ENCODE results near the gene SHB. TPM values are rescaled to one million over a fixed set of nuclear protein-coding genes. Genes with fewer than 3 reads are reported as not detected.
"Not testable (repeated sequence)": the region's sequence is repeated elsewhere in the genome, so short reads cannot be mapped to it uniquely, and the experiment has no call there.

The SHB gene
- total and polyA plus RNA-seq, 7 donors: 4.0 to 30.7 (median 8.6) TPM

- DNase-seq (no peak), ATAC-seq (no peak)
- peaks cover 4% of the 10 kb centered on the region for H3K4me1 ChIP-seq
- H3K4me3 ChIP-seq: no peak overlapping the region
- TF ChIP-seq CTCF (IDR thresholded peaks at IDR 0.05): no peak
- no peaks in the 10 kb centered on the region for H3K36me3 ChIP-seq (ENCODE audit: insufficient read depth in 1 of 2, low read depth in 1 of 2)
- no peaks in the 10 kb centered on the region for H3K9me3 ChIP-seq
- intact Hi-C loops (cut with DNase I): loop anchor here (5.0 to 10.0 kb wide), 3 partner anchors 251 to 451 kb away; no protein-coding TSS in a partner anchor
- no peaks in the 10 kb centered on the region for H3K27me3 ChIP-seq (ENCODE audit: insufficient read depth in 3 of 3, low read length in 2 of 3)
- no peak overlapping the region for H3K27ac ChIP-seq
- WGBS, 3 donors: 30 to 42% (median 36%) methylated on average over 6 of the region's 6 CpGs
Observed at GRCh38 chr9:37911271-37911681, 157.8 kb downstream of the SHB start.

- TF ChIP-seq CTCF (IDR thresholded peaks at IDR 0.05): no peak
- H3K27me3 ChIP-seq (ENCODE audit: insufficient read depth in 3 of 3, low read length in 2 of 3): no peaks in the 10 kb centered on the region
- H3K4me3 ChIP-seq: no peak overlapping the region
- no peak for DNase-seq
- no peaks in the 10 kb centered on the region for H3K9me3 ChIP-seq
- ATAC-seq: no peak
- no peaks in the 10 kb centered on the region for H3K4me1 ChIP-seq
- no peaks in the 10 kb centered on the region for H3K36me3 ChIP-seq (ENCODE audit: insufficient read depth in 1 of 2, low read depth in 1 of 2)
- intact Hi-C loops (cut with DNase I): loop anchor here (5.0 to 10.0 kb wide), 3 partner anchors 252 to 452 kb away; no protein-coding TSS in a partner anchor
- no peak overlapping the region for H3K27ac ChIP-seq
- 93% methylated on average over 4 of the region's 4 CpGs for WGBS, 3 donors
Observed at GRCh38 chr9:37910271-37910670, 158.8 kb downstream of the SHB start.

- H3K27ac ChIP-seq; H3K9me3 ChIP-seq; H3K36me3 ChIP-seq (ENCODE audit: insufficient read depth in 1 of 2, low read depth in 1 of 2); ATAC-seq; H3K27me3 ChIP-seq (ENCODE audit: insufficient read depth in 3 of 3, low read length in 2 of 3); H3K4me3 ChIP-seq; H3K4me1 ChIP-seq; DNase-seq: not testable (repeated sequence)
- 86 to 88% (median 87%) methylated on average over 5 of the region's 5 CpGs for WGBS, 3 donors
- intact Hi-C loops (cut with DNase I): loop anchor here (5.0 to 10.0 kb wide), 5 partner anchors 252 to 485 kb away; partner anchors contain the start of genes ALDH1B1 (in 1 of the 2) and TOMM5 (in 1 of the 2)
Observed at GRCh38 chr9:37909836-37910235, 159.2 kb downstream of the SHB start.

- no peak for TF ChIP-seq CTCF (IDR thresholded peaks at IDR 0.05)
- Histone ChIP-seq H3K27ac (no peak overlapping the region), H3K27me3 (ENCODE audit: insufficient read depth in 3 of 3, low read length in 2 of 3) (no peaks in the 10 kb centered on the region), H3K4me1 (peaks cover 6% of the 10 kb centered on the region), H3K4me3 (no peak overlapping the region), H3K9me3 (no peaks in the 10 kb centered on the region), H3K36me3 (ENCODE audit: insufficient read depth in 1 of 2, low read depth in 1 of 2) (no peaks in the 10 kb centered on the region)
- no peak for DNase-seq
- intact Hi-C loops (cut with DNase I): loop anchor here in 1 of 2 donors (10.0 kb wide), 2 partner anchors 315 to 485 kb away; partner anchors contain the start of genes ALDH1B1 and TOMM5
- ATAC-seq: no peak
- 86 to 99% (median 89%) methylated on average over 3 of the region's 3 CpGs for WGBS, 3 donors
Observed at GRCh38 chr9:37909326-37909725, 159.7 kb downstream of the SHB start.

GRCh38 chr9:37908698-37909186 lies 160.3 kb downstream of the SHB start:
- Histone ChIP-seq H3K4me1 (peaks cover 7% of the 10 kb centered on the region), H3K36me3 (ENCODE audit: insufficient read depth in 1 of 2, low read depth in 1 of 2) (no peaks in the 10 kb centered on the region), H3K4me3 (no peak overlapping the region), H3K9me3 (no peaks in the 10 kb centered on the region), H3K27me3 (ENCODE audit: insufficient read depth in 3 of 3, low read length in 2 of 3) (no peaks in the 10 kb centered on the region), H3K27ac (no peak overlapping the region)
- WGBS, 3 donors: 75 to 81% (median 75%) methylated on average over 4 of the region's 4 CpGs
- ATAC-seq (no peak), DNase-seq (no peak)
- no peak for TF ChIP-seq CTCF (IDR thresholded peaks at IDR 0.05)
- intact Hi-C loops (cut with DNase I): loop anchor here in 1 of 2 donors (10.0 kb wide), 2 partner anchors 314 to 486 kb away; partner anchors contain the start of genes ALDH1B1 and TOMM5

All from psoas muscle (tissue), 8 donors.